Heart right ventricle (tissue), 16 donors: ENCODE results near the gene ZSCAN29. TPM values are rescaled to one million over a fixed set of nuclear protein-coding genes. Genes with fewer than 3 reads are reported as not detected.

Experiments used
- ATAC-seq, 8 donors: fragments of 200-7000 bp; cut with Tn5 transposase; one replicate each; pipeline ENCODE4 v1.9.1; 2020; ENCODE audit warnings: mild to moderate bottlenecking in 8 of 8, moderate library complexity in 8 of 8, moderate number of reproducible peaks in 1 of 8
- DNase-seq, 2 donors: peaks; one replicate each; pipeline ENCODE4 v3.0.0-alpha.2; 2020
- H3K27ac ChIP-seq, 10 donors: fragments of 200-600 bp; sonication (generic) in 2 of 10; one replicate each; pipeline versions ENCODE4 v1.5.0 to v1.8.0; 2020 to 2022; ENCODE audit warnings: mild to moderate bottlenecking in 3 of 10
- H3K27me3 ChIP-seq, 7 donors: fragments of 200-600 bp; one replicate each; pipeline ENCODE4 v1.8.0; 2021 to 2022; ENCODE audit warnings: mild to moderate bottlenecking in 2 of 7
- H3K36me3 ChIP-seq, 9 donors: fragments of 200-600 bp; sonication (generic) in 1 of 9; one replicate each; pipeline versions ENCODE4 v1.5.0 to v1.8.0; 2020 to 2022; ENCODE audit warnings: mild to moderate bottlenecking in 2 of 9
- H3K4me1 ChIP-seq, 9 donors: fragments of 200-600 bp; sonication (generic) in 1 of 9; one replicate each; pipeline versions ENCODE4 v1.5.0 to v1.8.0; 2020 to 2022; ENCODE audit warnings: mild to moderate bottlenecking in 4 of 9
- H3K4me3 ChIP-seq, 10 donors: fragments of 200-600 bp; sonication (generic) in 2 of 10; one replicate each; pipeline versions ENCODE4 v1.5.0 to v1.8.0; 2020 to 2022; ENCODE audit warnings: mild to moderate bottlenecking in 7 of 10, moderate library complexity in 2 of 10
- H3K9me3 ChIP-seq, 11 donors: fragments of 200-600 bp in 10 of 11; sonication (generic) in 2 of 11; one replicate each; pipeline versions ENCODE4 v1.5.0 to v1.8.0; 2013 to 2022; ENCODE audit warnings: mild to moderate bottlenecking in 2 of 11, control low read depth in 1 of 11, moderate library complexity in 1 of 11
- WGBS, 2 donors: extraction: QIAGEN DNeasy Blood & Tissue Kit; methylation state at CpG; one replicate each; pipeline ENCODE4 v1.1.7; 2013; ENCODE audit warnings: inconsistent platforms in 1 of 2; 5-methylcytosine and 5-hydroxymethylcytosine counted together
- intact Hi-C, 10 donors: fragments of 100-400 bp; cut with DNase I; formaldehyde crosslinking; loops; one replicate each; pipeline versions ENCODE4 v1.11.1 to v1.14.2; 2022
- polyA plus RNA-seq, 2 donors: library from polyadenylated mRNA; stranded (reverse); fragments of 200-250 nt; gene quantifications; one replicate each; pipeline ENCODE4 v1.2.3, GENCODE V29; 2013
- total RNA-seq, 10 donors: library from RNA; stranded (reverse); fragmentation: NEBNext Ultra II Directional in 3 of 10; extraction: Animal tissue kit (Norgen Biotek cat#: 25700) in 3 of 10; gene quantifications; one replicate each; pipeline versions ENCODE4 v1.2.1 to v1.2.4, GENCODE V29; 2021 to 2023
- TF ChIP-seq, protein P1 (sequence below), 9 donors: fragments of 200-600 bp; sonication (generic) in 2 of 9; IDR thresholded peaks; one replicate each; pipeline versions ENCODE4 v1.5.0 to v1.8.0; 2021 to 2022; ENCODE audit warnings: antibody characterized with exemption in 9 of 9, mild to moderate bottlenecking in 5 of 9, moderate library complexity in 1 of 9
- donor health status: Arrhythmogenic right ventricular cardiomyopathy.
- donor health status: ischemic (EF 13 %, LVEDD 7.1; RV severe dilation, severe dysfunction).
- donor health status: healthy with polysubstance abuse.
- donor health status: DM: no; HTN: yes; CAD: no.
- donor health status: DM: no; HTN: no; CAD: no.
- donor health status: ischemic (EF 25% LVEDD 6.9; RV normal size, moderate dysfunction).
- donor health status: ischemic (EF 25% LVEDD 5.7; RV mildly dilated, moderate dysfunction).
- donor health status: healthy.
- donor health status: DM: yes; HTN: yes; CAD: no.
- donor health status: Ischemic cardiomyopathy.
- donor health status: ischemic (EF 35%, LVEDD 5.7; RV mildly dilated, moderate dysfunction).
- donor health status: nonischemic (EF 11% LVEDD 7.7; RV severe dilation, severe dysfunction).
- donor health status: DM: yes; HTN: yes; CAD: no.
- donor health status: PGD.
- donor health status: ischemic (EF 29% LVEDD 5.4; RV normal size, mild dysfunction).
- donor health status: nonischemic (EF 23%, LVEDD 6.1; RV moderate dilation, normal function).

Gene ZSCAN29
- total and polyA plus RNA-seq, 12 donors = 3.5 to 15.7 (median 11.6) TPM

DNA sequence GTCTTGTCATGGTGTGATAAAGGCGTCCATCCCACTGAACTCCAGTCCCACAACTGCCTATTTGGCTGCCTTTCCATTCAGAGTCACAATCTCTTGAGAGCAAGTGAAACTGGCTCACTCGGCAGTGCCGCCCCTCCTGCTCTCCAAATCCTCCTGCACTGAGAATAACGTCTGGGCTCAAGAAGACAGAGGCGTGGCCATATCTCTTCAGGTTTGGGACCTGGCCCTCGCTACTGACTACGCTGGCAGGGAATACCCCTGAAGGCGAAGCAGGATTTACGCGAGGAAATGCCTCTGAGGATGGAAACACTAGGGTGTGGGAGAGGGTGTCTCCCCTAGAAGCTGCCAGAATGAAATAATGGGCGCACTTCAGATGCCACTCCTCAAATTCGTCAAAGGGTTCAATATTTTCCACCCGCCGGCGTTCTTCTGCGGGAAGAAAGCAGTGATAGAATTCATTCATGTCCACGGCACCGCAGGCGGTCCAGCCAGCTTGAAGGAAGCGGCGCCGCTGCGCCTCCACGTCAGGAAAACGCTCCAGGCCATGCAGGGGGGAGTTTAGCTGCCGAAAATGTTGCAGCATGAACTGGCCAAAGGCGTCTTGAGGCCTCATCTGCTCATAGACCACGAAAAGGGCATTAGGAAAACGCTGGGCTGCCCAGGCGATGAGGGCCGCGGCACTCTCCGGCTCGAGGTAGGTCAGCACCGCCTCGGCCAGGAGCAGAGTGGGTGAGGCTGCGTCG is 41.5 kb downstream of the ZSCAN29 start:
- 5 to 10% methylated on average over 38 of the region's 38 CpGs for WGBS, 2 donors
- intact Hi-C loops = no loop called here
- no peaks in the 10 kb centered on the region for H3K27me3 ChIP-seq
- H3K9me3 ChIP-seq = no peaks in the 10 kb centered on the region
- DNase-seq = peak in 1 of 2 donors; percentile 22
- H3K27ac ChIP-seq = peak overlapping the region; percentile 72 to 98 (median 94)
- peak overlapping the region; percentile 58 to 87 (median 77) for H3K4me3 ChIP-seq
- TF ChIP-seq, protein P1, sequence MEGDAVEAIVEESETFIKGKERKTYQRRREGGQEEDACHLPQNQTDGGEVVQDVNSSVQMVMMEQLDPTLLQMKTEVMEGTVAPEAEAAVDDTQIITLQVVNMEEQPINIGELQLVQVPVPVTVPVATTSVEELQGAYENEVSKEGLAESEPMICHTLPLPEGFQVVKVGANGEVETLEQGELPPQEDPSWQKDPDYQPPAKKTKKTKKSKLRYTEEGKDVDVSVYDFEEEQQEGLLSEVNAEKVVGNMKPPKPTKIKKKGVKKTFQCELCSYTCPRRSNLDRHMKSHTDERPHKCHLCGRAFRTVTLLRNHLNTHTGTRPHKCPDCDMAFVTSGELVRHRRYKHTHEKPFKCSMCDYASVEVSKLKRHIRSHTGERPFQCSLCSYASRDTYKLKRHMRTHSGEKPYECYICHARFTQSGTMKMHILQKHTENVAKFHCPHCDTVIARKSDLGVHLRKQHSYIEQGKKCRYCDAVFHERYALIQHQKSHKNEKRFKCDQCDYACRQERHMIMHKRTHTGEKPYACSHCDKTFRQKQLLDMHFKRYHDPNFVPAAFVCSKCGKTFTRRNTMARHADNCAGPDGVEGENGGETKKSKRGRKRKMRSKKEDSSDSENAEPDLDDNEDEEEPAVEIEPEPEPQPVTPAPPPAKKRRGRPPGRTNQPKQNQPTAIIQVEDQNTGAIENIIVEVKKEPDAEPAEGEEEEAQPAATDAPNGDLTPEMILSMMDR (IDR thresholded peaks at IDR 0.05) = no peak
- peak in 7 of 8 donors; percentile 1 to 37 (median 27) for ATAC-seq
- H3K36me3 ChIP-seq = peaks cover 0 to 17% (median 6%) of the 10 kb centered on the region in 9 donors
- peaks cover 4 to 52% (median 33%) of the 10 kb centered on the region in 9 donors for H3K4me1 ChIP-seq

- DNase-seq (no peak), ATAC-seq (no peak)
- intact Hi-C loops = no loop called here
- peaks cover 4 to 41% (median 27%) of the 10 kb centered on the region in 9 donors for H3K4me1 ChIP-seq
- no peak overlapping the region for H3K4me3 ChIP-seq
- H3K36me3 ChIP-seq = peaks cover 0 to 12% (median 0%) of the 10 kb centered on the region in 9 donors
- TF ChIP-seq, protein P1 (IDR thresholded peaks at IDR 0.05) = no peak
- H3K9me3 ChIP-seq = no peaks in the 10 kb centered on the region
- no peaks in the 10 kb centered on the region for H3K27me3 ChIP-seq
- no peak overlapping the region for H3K27ac ChIP-seq
- 68 to 75% methylated on average over 6 of the region's 6 CpGs for WGBS, 2 donors
These were observed 45.7 kb downstream of the ZSCAN29 start for GRCh38 chr15:43325039-43325684.

DNA sequence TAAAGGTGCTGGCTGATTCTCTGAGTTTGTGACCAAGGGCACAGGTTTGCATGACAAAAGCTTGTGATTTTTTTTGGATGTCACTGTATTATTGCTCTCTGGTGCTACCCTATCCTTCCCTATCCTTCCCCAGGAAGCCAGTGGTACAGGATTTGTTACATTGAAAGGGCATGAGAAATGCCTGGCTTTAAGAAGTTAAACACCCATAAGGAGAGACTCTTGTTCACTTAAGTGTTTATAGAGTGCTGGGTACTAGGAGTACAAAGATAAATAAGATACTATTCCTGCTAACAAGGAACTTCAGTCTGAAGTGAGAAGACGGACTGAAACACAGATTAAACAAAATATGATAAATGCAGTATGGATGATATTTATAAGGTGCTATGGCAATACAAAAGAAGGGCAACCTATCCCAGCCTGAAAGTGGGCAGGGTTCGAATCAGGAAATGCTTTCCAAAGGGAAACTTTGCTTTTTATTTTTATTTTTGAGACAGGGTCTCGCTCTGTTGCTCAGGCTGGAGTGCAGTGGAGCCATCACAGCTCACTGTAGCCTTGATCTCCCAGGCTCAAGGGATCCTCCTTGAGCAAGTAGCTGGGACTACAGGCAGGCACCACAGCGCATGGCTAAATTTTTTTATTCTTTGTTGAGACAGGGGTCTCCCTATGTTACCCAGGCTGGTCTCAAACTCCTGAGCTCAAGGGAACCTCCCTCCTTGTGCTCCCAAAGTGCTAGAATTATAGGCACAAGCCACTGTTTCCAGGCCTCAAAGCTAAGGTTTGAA is 51.7 kb downstream of the ZSCAN29 start:
- 84 to 86% methylated on average over 4 of the region's 4 CpGs for WGBS, 2 donors
- peaks cover 0 to 3% (median 0%) of the 10 kb centered on the region in 7 donors for H3K27me3 ChIP-seq
- H3K4me1 ChIP-seq = peaks cover 0 to 7% (median 0%) of the 10 kb centered on the region in 9 donors
- no peaks in the 10 kb centered on the region for H3K36me3 ChIP-seq
- ATAC-seq = no peak
- TF ChIP-seq, protein P1 (IDR thresholded peaks at IDR 0.05) = no peak
- H3K4me3 ChIP-seq = no peak overlapping the region
- no peak for DNase-seq
- H3K27ac ChIP-seq = no peak overlapping the region
- H3K9me3 ChIP-seq = no peaks in the 10 kb centered on the region
- intact Hi-C loops = no loop called here

- WGBS, 2 donors = 84 to 86% methylated on average over 8 of the region's 8 CpGs
- ATAC-seq (no peak), DNase-seq (no peak)
- H3K9me3 ChIP-seq = no peaks in the 10 kb centered on the region
- no peak overlapping the region for H3K4me3 ChIP-seq
- no peaks in the 10 kb centered on the region for H3K36me3 ChIP-seq
- TF ChIP-seq, protein P1 (IDR thresholded peaks at IDR 0.05) = no peak
- H3K27ac ChIP-seq = no peak overlapping the region
- H3K4me1 ChIP-seq = peaks cover 0 to 7% (median 0%) of the 10 kb centered on the region in 9 donors
- H3K27me3 ChIP-seq = peaks cover 0 to 12% (median 4%) of the 10 kb centered on the region in 7 donors
- intact Hi-C loops = no loop called here
These were observed 53.2 kb downstream of the ZSCAN29 start for GRCh38 chr15:43317566-43318184.
